Measurements from ENCODE around the gene GPX1. TPM values are rescaled to one million over a fixed set of nuclear protein-coding genes. Genes with fewer than 3 reads are reported as not detected.
"Not testable (repeated sequence)": the region's sequence is repeated elsewhere in the genome, so short reads cannot be mapped to it uniquely, and the experiment has no call there.

GPX1 gene
- total and polyA plus RNA-seq, 3 experiments from 2014 or later: 140 to 231 (median 223) TPM

DNA sequence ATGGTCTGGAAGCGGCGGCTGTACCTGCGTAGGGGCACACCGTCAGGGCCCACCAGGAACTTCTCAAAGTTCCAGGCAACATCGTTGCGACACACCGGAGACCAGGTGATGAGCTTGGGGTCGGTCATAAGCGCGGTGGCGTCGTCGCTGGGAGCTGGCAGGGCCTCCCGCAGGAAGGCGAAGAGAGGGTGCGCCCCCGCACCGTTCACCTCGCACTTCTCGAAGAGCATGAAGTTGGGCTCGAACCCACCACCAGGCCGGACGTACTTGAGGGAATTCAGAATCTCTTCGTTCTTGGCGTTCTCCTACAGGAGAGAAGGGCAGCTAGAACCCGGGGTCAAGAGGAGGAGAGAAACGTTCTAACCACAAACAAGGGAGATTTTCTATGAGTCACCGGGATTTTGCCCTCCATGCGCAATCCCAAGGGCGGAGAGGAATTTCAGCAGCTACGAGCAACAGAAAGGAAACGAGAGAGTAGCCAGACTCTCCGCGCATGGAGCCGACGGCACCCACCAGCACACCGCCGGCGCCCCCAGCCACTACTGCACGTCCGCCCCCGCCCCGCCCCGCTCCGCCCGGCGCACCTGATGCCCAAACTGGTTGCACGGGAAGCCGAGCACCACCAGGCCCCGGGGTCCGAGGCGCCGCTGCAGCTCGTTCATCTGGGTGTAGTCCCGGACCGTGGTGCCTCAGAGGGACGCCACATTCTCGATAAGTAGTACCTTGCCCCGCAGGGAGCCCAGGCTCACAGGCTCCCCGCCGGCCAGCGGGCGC, 523 bp downstream of the GPX1 start:
- Histone ChIP-seq H3K4me1 (ENCODE audit: insufficient read depth, low read length) (peaks cover 17% of the 10 kb centered on the region), H3K36me3 (ENCODE audit: insufficient read depth, low read length) (peaks cover 20% of the 10 kb centered on the region), H3K27ac (ENCODE audit: low read depth, low read length) (peak overlapping the region; percentile 59), H3K4me3 (ENCODE audit: low read length) (peak overlapping the region; percentile 87)
- H3K9me3 Mint-ChIP-seq; H3K27me3 ChIP-seq (ENCODE audit: insufficient read depth, low read length, poor library complexity, severe bottlenecking); H3K27me3 Mint-ChIP-seq; H3K9me3 ChIP-seq (ENCODE audit: low read length): not testable (repeated sequence)
- peak overlapping the region; percentile 91 to 99 (median 93) for H3K27ac Mint-ChIP-seq
- peak; percentile 33 to 68 (median 36) for DNase-seq
- H3K4me1 Mint-ChIP-seq: peaks cover 17 to 32% (median 19%) of the 10 kb centered on the region in 3 donors
- CTCF ChIA-PET: interaction anchor here (3.5 kb wide), 1 partner anchor 18 kb away, joined by 21 read pairs; the partner anchor contains the start of gene USP4
- POLR2A ChIA-PET: interaction anchor here (0.7 to 1.6 kb wide), 6 partner anchors 18 to 71 kb away, joined by 3 to 19 read pairs (median 4); partner anchors contain the start of genes NICN1, RHOA, TCTA and USP4
- H3K36me3 Mint-ChIP-seq: peaks cover 3 to 53% (median 5%) of the 10 kb centered on the region in 3 donors
- peak overlapping the region; percentile 89 to 99 (median 93) for H3K4me3 Mint-ChIP-seq

DNA sequence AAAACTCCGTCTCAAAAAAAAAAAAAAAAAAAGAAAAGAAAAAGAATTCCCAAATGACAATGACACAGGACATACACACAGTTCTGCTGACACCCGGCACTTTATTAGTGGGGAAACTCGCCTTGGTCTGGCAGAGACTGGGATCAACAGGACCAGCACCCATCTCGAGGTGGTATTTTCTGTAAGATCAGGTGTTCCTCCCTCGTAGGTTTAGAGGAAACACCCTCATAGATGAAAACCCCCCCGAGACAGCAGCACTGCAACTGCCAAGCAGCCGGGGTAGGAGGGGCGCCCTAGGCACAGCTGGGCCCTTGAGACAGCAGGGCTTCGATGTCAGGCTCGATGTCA, 1.1 kb downstream of the GPX1 start:
- Histone ChIP-seq H3K27ac (ENCODE audit: low read depth, low read length) (peak overlapping the region; percentile 59), H3K4me3 (ENCODE audit: low read length) (peak overlapping the region; percentile 87), H3K36me3 (ENCODE audit: insufficient read depth, low read length) (peaks cover 14% of the 10 kb centered on the region), H3K4me1 (ENCODE audit: insufficient read depth, low read length) (peaks cover 17% of the 10 kb centered on the region)
- Mint-ChIP-seq H3K4me1 (peaks cover 15 to 30% (median 19%) of the 10 kb centered on the region in 3 donors), H3K4me3 (peak overlapping the region; percentile 89 to 99 (median 93)), H3K36me3 (peaks cover 0 to 48% (median 5%) of the 10 kb centered on the region in 3 donors), H3K27ac (peak overlapping the region; percentile 91 to 99 (median 93))
- H3K9me3 ChIP-seq (ENCODE audit: low read length); H3K9me3 Mint-ChIP-seq; H3K27me3 Mint-ChIP-seq; H3K27me3 ChIP-seq (ENCODE audit: insufficient read depth, low read length, poor library complexity, severe bottlenecking): not testable (repeated sequence)
- ChIA-PET CTCF (interaction anchor here (3.5 kb wide), 1 partner anchor 17 kb away, joined by 21 read pairs; the partner anchor contains the start of gene USP4), POLR2A (interaction anchor here (0.8 to 1.5 kb wide), 4 partner anchors 17 to 72 kb away, joined by 3 to 19 read pairs (median 4); partner anchors contain the start of genes NICN1 and USP4)
- peak in 1 of 5 donors; percentile 29 for DNase-seq

DNA sequence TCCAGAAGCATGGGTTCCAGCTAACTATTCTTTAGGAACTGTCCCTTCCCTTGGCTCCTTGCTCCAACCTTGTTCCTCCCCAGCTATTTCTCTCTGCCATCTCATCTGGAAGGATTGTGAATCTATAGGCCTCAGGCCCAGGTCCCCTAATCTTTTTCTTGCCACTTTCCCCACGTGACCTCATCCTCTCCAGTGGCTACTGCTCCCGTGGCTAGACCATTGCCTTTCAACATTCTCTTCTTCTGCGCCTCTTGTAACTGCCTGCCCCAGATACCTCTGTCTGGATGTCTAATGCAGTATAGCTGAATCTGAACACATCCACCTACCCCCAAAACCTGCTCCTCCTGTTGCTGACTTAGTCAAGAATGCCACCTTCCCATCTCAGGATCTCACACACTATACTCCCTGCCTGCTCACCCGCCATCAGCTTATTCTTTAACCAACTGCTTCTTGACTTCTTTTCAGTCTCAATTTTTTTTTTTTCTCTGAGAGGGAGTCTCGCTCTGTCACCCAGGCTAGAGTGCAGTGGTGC, 5.2 kb downstream of the GPX1 start:
- no peak overlapping the region for H3K27ac ChIP-seq (ENCODE audit: low read depth, low read length)
- CTCF ChIA-PET: interaction anchor here (1.1 to 3.3 kb wide), 2 partner anchors 10 to 13 kb away, joined by 3 to 15 read pairs; partner anchors contain the start of gene USP4
- H3K27me3 ChIP-seq (ENCODE audit: insufficient read depth, low read length, poor library complexity, severe bottlenecking): no peaks in the 10 kb centered on the region
- Mint-ChIP-seq H3K27me3 (peaks cover 0 to 1% of the 10 kb centered on the region in 2 donors), H3K4me1 (peaks cover 15 to 20% (median 19%) of the 10 kb centered on the region in 3 donors), H3K9me3 (no peaks in the 10 kb centered on the region), H3K36me3 (peaks cover 0 to 18% (median 5%) of the 10 kb centered on the region in 3 donors), H3K27ac (peak overlapping the region in 2 of 8 donors; percentile 25 to 35), H3K4me3 (peak overlapping the region in 1 of 7 donors; percentile 43)
- H3K4me1 ChIP-seq (ENCODE audit: insufficient read depth, low read length): peaks cover 6% of the 10 kb centered on the region
- H3K4me3 ChIP-seq (ENCODE audit: low read length): no peak overlapping the region
- DNase-seq: no peak
- no peaks in the 10 kb centered on the region for H3K36me3 ChIP-seq (ENCODE audit: insufficient read depth, low read length)
- POLR2A ChIA-PET: interaction anchor here (1.0 to 1.5 kb wide), 2 partner anchors 13 to 96 kb away, joined by 7 read pairs; partner anchors contain the start of gene USP4
- no peaks in the 10 kb centered on the region for H3K9me3 ChIP-seq (ENCODE audit: low read length)

DNA sequence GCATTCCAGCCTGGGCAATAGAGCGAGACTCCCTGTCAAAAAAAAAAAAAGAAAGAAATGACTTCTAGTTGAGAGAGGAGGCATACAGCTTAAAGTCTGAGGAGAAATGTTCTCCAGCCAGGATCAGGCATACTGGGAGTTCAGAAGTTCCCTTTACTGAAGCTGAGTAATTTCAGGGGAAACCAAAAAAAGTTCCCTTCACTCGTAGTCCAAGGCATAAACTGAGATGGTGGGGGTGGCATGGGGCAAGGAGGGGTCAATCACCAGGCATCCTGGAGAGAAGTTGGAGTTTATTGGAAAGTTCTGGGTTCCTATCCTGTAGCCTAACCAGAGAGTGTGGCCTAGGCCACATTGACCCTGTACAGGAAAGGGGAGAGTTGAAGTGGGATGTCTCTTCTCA, 5.9 kb downstream of the GPX1 start:
- peaks cover 11 to 16% (median 16%) of the 10 kb centered on the region in 3 donors for H3K4me1 Mint-ChIP-seq
- no peaks in the 10 kb centered on the region for H3K9me3 Mint-ChIP-seq
- ChIA-PET POLR2A (interaction anchor here (1.5 kb wide), 1 partner anchor 12 kb away, joined by 7 read pairs; the partner anchor contains the start of gene USP4), CTCF (interaction anchor here (3.3 kb wide), 1 partner anchor 12 kb away, joined by 15 read pairs; the partner anchor contains the start of gene USP4)
- Histone ChIP-seq H3K9me3 (ENCODE audit: low read length) (no peaks in the 10 kb centered on the region), H3K27ac (ENCODE audit: low read depth, low read length) (no peak overlapping the region), H3K4me3 (ENCODE audit: low read length) (no peak overlapping the region), H3K36me3 (ENCODE audit: insufficient read depth, low read length) (no peaks in the 10 kb centered on the region), H3K27me3 (ENCODE audit: insufficient read depth, low read length, poor library complexity, severe bottlenecking) (no peaks in the 10 kb centered on the region), H3K4me1 (ENCODE audit: insufficient read depth, low read length) (peaks cover 6% of the 10 kb centered on the region)
- DNase-seq: no peak
- H3K4me3 Mint-ChIP-seq: no peak overlapping the region
- H3K36me3 Mint-ChIP-seq: peaks cover 0 to 14% (median 5%) of the 10 kb centered on the region in 3 donors
- peaks cover 0 to 1% of the 10 kb centered on the region in 2 donors for H3K27me3 Mint-ChIP-seq
- H3K27ac Mint-ChIP-seq: peak overlapping the region in 1 of 8 donors; percentile 38

DNA sequence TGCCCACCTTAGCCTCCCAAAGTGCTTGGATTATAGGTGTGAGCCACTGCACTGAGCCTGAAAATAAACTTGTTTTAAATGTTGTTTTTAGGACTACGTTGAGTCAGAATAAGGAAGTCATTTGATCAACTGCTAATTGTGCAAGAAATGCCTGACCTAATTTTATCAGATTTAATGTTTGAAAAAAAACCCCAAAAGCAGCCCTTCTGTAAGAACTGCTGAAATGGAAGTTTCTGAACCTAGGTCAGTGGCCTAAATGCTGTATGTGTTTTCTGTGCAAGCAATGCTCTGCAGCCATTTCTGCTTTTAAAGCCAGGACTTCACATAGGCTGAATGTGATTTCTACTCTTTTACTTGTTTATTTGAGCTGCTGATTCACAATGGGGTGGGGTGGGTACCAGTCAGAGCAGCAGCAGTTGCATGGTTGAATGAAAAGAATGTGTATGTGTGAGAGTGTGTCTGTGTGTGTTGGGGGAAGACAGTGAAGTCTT, 6.6 kb downstream of the GPX1 start:
- Histone ChIP-seq H3K36me3 (ENCODE audit: insufficient read depth, low read length) (no peaks in the 10 kb centered on the region), H3K4me3 (ENCODE audit: low read length) (no peak overlapping the region), H3K4me1 (ENCODE audit: insufficient read depth, low read length) (peaks cover 6% of the 10 kb centered on the region), H3K9me3 (ENCODE audit: low read length) (no peaks in the 10 kb centered on the region), H3K27me3 (ENCODE audit: insufficient read depth, low read length, poor library complexity, severe bottlenecking) (no peaks in the 10 kb centered on the region), H3K27ac (ENCODE audit: low read depth, low read length) (no peak overlapping the region)
- peaks cover 6 to 14% (median 11%) of the 10 kb centered on the region in 3 donors for H3K4me1 Mint-ChIP-seq
- ChIA-PET POLR2A (interaction anchor here (1.5 kb wide), 1 partner anchor 11 kb away, joined by 7 read pairs; the partner anchor contains the start of gene USP4), CTCF (interaction anchor here (3.3 kb wide), 1 partner anchor 12 kb away, joined by 15 read pairs; the partner anchor contains the start of gene USP4)
- DNase-seq: no peak
- peak overlapping the region in 1 of 7 donors; percentile 44 for H3K4me3 Mint-ChIP-seq
- peaks cover 0 to 10% (median 5%) of the 10 kb centered on the region in 3 donors for H3K36me3 Mint-ChIP-seq
- peak overlapping the region in 3 of 8 donors; percentile 51 to 78 (median 61) for H3K27ac Mint-ChIP-seq
- H3K9me3 Mint-ChIP-seq: no peaks in the 10 kb centered on the region
- H3K27me3 Mint-ChIP-seq: peaks cover 0 to 1% of the 10 kb centered on the region in 2 donors

DNA sequence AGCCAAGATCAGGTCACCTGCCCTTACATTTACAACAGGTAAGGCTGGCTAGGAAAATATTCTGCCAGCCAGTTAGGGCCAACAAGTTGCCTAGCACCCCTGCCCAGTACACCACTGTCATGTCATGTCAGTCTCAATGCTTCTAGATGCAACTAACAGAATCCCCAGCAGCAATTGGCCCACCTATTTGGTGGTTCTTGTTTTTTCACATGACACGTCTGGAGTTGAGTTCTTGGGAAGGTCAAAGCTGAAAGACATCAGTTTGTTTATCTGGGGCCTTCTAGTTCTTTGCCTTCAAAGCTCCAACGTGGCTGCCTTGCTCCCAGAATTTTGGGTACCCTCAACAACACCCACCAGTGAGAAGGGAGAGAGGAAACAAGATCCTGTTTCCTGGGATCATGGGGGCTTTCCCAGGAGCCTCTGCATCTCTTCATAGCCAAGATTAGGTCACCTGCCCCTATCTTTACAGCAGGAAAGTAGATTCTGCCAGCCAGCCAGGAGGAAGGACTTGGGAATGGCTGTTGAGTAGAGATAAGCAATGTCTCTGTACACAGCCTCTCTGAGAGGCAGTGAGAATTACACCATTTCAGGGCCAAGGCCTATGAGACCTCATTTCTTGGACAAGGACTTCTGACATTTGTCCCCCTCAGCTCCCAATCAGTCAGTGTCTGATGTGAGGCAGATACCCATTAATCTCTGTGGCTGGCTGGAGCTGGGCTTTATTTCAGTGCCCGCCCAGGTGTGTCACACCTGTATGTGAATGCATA, 8.6 kb downstream of the GPX1 start:
- H3K4me3 Mint-ChIP-seq: no peak overlapping the region
- ChIA-PET CTCF (interaction anchor here (0.6 to 1.0 kb wide), 2 partner anchors 9 to 328 kb away, joined by 4 read pairs; partner anchors contain the start of genes NDUFAF3 and USP4), POLR2A (no interaction called here)

DNA sequence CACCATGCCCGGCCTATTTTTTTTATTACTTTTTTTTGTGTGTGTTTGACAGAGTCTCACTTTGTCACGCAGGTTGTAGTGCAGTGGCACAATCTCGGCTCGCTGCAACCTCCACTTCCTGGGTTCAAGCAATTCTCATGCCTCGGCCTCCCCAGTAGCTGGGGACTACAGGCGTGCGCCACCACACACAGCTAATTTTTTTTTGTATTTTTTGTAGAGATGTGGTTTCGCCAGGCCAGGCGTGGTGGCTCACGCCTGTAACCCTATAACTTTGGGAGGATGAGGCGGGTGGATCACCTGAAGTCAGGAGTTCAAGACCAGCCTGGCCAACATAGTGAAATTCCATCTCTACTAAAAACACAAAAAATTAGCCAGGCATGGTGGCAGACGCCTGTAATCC, 9.8 kb downstream of the GPX1 start:
- H3K4me1 ChIP-seq (ENCODE audit: insufficient read depth, low read length); H3K9me3 Mint-ChIP-seq; DNase-seq; CTCF ChIA-PET; H3K27ac ChIP-seq (ENCODE audit: low read depth, low read length); H3K4me3 ChIP-seq (ENCODE audit: low read length); H3K27ac Mint-ChIP-seq; H3K4me1 Mint-ChIP-seq; H3K27me3 ChIP-seq (ENCODE audit: insufficient read depth, low read length, poor library complexity, severe bottlenecking); H3K4me3 Mint-ChIP-seq; H3K36me3 ChIP-seq (ENCODE audit: insufficient read depth, low read length); H3K9me3 ChIP-seq (ENCODE audit: low read length); H3K27me3 Mint-ChIP-seq; H3K36me3 Mint-ChIP-seq; POLR2A ChIA-PET: not testable (repeated sequence)

More for the DNA sequence above, 8.6 kb downstream of the GPX1 start:
- Histone ChIP-seq H3K27me3 (ENCODE audit: insufficient read depth, low read length, poor library complexity, severe bottlenecking) (no peaks in the 10 kb centered on the region), H3K4me1 (ENCODE audit: insufficient read depth, low read length) (peaks cover 7% of the 10 kb centered on the region), H3K36me3 (ENCODE audit: insufficient read depth, low read length) (no peaks in the 10 kb centered on the region), H3K9me3 (ENCODE audit: low read length) (no peaks in the 10 kb centered on the region), H3K4me3 (ENCODE audit: low read length) (no peak overlapping the region), H3K27ac (ENCODE audit: low read depth, low read length) (peak overlapping the region; percentile 39)
- peaks cover 0 to 1% of the 10 kb centered on the region in 2 donors for H3K27me3 Mint-ChIP-seq
- no peaks in the 10 kb centered on the region for H3K9me3 Mint-ChIP-seq
- DNase-seq: no peak
- peaks cover 0 to 12% (median 5%) of the 10 kb centered on the region in 3 donors for H3K4me1 Mint-ChIP-seq
- no peak overlapping the region for H3K27ac Mint-ChIP-seq
- H3K36me3 Mint-ChIP-seq: peaks cover 0 to 2% (median 0%) of the 10 kb centered on the region in 3 donors
